HG02588 (cell line): ENCODE data around the gene MYO16.

Source experiments
- ATAC-seq: cut with Tn5 transposase; IDR thresholded peaks from one replicate; pipeline ENCODE4 v1.9.1; 2021; ENCODE audit warnings: mild to moderate bottlenecking, moderate library complexity; ENCODE audit not compliant: unreplicated experiment

MYO16 gene

GRCh38 chr13:109111141-109111540, 481.7 kb downstream of the MYO16 start:
- ATAC-seq, result no peak

GRCh38 chr13:109113427-109113826, 484.0 kb downstream of the MYO16 start:
- peak; percentile 74 for ATAC-seq

GRCh38 chr13:109114162-109114561, 484.8 kb downstream of the MYO16 start:
- ATAC-seq, result no peak

GRCh38 chr13:109114991-109115390, 485.6 kb downstream of the MYO16 start:
- no peak for ATAC-seq

GRCh38 chr13:109118521-109118920, 489.1 kb downstream of the MYO16 start:
- ATAC-seq, result no peak

- no peak for ATAC-seq
These were observed 490.5 kb downstream of the MYO16 start for GRCh38 chr13:109119896-109120295.

GRCh38 chr13:109121826-109122225, 492.4 kb downstream of the MYO16 start:
- ATAC-seq, result no peak

- ATAC-seq, result no peak
These were observed 494.6 kb downstream of the MYO16 start for GRCh38 chr13:109123971-109124370.

- no peak for ATAC-seq
These were observed 496.8 kb downstream of the MYO16 start for GRCh38 chr13:109126178-109126577.

- no peak for ATAC-seq
These were observed 497.7 kb downstream of the MYO16 start for GRCh38 chr13:109126891-109127641.

GRCh38 chr13:109128121-109128520, 498.7 kb downstream of the MYO16 start:
- ATAC-seq, result no peak

GRCh38 chr13:109130093-109130835, 500.9 kb downstream of the MYO16 start:
- ATAC-seq, result no peak

GRCh38 chr13:109131698-109132257, 502.4 kb downstream of the MYO16 start:
- ATAC-seq, result peak; percentile 93

- ATAC-seq, result no peak
These were observed 505.6 kb downstream of the MYO16 start for GRCh38 chr13:109135018-109135417.

- no peak for ATAC-seq
These were observed 507.5 kb downstream of the MYO16 start for GRCh38 chr13:109136873-109137272.

- no peak for ATAC-seq
These were observed 509.9 kb downstream of the MYO16 start for GRCh38 chr13:109139346-109139745.

GRCh38 chr13:109140054-109140453, 510.6 kb downstream of the MYO16 start:
- ATAC-seq, result no peak

- no peak for ATAC-seq
These were observed 511.3 kb downstream of the MYO16 start for GRCh38 chr13:109140479-109141349.

- no peak for ATAC-seq
These were observed 512.3 kb downstream of the MYO16 start for GRCh38 chr13:109141706-109142105.

- ATAC-seq, result no peak
These were observed 515.5 kb downstream of the MYO16 start for GRCh38 chr13:109144693-109145437.
